ENCODE measurements around the gene LDB2.
A peak's percentile ranks its signal among the peaks of the same experiment; 100 is the strongest.
"Not testable (repeated sequence)": the region's sequence is repeated elsewhere in the genome, so short reads cannot be mapped to it uniquely, and the experiment has no call there.

The LDB2 gene

DNA sequence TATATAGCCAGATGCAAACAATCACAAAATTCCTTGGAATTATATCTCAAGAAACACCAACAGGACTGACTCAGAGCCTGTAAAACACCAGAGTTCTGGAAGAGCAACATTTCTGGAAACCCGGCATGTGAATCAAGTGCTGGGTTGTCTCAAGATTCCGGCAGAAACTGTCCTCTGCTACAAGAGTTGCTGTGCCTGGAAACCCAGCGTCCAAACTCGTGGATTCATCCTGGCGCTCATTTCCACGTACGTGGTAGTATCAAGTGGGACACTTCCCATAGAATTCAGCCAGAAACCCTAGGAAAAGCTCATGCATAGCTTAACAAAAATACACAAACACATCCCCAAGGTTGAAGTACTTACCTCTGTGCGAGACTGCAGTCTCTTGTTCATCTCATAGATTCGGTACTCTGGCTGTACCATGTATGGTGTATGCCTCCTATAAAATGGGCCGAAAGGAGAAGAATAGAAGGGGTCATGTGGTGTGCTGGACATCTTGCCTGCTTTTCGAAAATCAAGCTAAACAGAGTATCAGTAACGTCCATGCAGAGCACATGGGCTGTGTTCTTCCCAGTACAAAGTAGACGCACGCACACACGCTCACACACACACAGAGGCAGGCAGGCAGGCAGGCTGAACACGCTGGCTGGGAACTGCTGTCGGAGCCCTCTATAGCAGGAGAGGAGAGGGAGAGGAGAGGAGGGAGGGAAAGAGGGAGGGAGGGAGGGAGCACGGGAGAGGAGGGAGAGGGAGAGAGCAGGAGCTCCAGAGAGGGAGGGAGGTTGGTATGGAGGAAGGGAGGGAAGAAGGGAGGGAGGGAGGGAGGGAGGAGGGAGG, at the start of gene LDB2:
Gene LDB2 (minus strand): TSS at position 655 of the 837 bp plus-strand sequence.
- DNase-seq (ENCODE audit: low read depth, low spot score): peak; percentile 60

- no peak for DNase-seq (ENCODE audit: low read depth, low spot score)
Measured at GRCh38 chr4:16942491-16942890, 44.0 kb upstream of the LDB2 start.

DNA sequence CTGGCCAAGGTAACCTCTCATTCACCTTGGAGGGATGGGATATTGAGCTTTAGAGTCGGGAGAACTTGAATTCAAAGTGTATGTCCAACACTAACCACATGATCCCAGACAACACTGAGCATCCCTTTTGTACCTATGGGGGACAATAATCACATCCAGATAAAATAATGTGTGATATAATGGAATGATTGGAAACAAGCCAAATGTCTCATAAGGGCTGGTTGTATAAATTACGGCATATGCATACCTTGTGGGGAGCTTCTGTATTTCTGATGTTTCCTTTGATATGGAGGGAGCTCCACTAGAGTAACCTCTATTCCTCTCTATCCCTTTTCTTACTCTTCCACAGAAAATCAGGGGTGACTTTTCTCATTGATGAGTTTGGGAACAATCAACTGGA, 40.7 kb upstream of the LDB2 start:
- no peak for DNase-seq (ENCODE audit: low read depth, low spot score)

DNA sequence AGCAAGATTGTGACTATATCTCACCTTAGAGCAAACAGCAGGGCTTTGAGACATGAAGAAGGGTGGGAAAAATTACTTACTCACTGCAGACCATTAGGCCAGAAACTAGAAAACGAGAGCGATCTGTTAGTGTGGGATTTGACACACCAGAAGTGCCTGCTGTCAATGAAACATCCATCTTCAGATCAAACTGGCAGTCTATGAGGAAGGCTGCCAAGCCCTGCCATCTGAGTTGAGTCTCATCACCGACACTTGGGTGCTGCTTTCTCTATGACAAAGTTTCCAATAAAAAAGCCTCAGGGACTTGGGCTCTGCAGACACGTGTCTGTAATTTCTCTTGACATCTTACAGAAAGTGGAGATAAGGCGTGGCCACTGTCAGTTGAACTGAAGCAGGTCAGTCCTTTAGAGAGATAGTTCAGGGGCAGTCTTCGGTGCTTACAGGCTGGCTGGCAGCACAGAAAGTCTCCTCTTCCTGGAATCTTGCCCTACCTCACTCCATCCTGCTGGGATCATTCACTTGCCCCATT, 40.1 kb upstream of the LDB2 start:
- no peak for DNase-seq (ENCODE audit: low read depth, low spot score)

DNA sequence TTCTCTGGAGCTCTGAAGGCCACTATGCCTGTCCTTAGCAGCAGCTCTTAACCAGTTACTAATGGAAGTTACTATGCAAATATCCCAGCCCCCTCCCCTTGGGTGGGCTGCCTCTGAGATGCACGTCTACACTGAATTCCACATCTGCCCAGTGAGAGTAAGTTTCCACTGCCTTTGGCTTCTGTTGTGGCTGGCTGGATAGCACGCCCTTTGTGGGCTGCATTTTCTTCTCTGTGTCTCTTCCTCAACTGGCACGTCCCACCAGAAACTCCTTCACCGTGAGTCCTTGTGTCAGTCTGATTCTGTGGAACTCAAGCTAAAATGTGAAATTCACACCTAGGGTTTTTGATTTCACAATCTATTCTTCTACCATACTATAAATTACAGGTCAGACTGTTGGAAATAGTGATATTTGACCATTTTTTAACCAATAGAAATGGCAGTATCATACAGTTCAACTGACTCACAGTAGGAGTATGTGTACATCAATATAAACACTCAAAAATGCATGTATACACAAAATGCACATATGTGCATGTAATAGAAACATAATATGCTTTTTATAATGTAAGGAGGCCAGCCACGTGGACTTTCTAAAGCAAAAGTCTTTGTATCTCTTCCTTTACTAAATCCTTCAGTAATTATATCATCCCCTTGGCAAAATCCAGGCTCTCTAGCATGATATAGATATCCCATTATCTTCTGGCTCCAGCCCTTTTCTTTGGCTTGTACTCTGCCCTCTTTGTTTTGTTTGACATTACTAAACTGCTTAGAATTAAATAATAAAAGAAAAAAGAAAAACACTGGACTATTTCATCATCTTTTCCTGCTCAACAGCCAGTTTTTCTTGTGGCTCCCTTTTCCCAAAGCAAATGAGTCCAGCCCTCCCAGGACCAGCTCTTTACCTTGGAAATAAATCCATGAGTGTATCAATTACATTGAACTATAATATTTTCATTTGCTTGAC, 33.2 kb upstream of the LDB2 start:
- no peak for DNase-seq (ENCODE audit: low read depth, low spot score)

DNA sequence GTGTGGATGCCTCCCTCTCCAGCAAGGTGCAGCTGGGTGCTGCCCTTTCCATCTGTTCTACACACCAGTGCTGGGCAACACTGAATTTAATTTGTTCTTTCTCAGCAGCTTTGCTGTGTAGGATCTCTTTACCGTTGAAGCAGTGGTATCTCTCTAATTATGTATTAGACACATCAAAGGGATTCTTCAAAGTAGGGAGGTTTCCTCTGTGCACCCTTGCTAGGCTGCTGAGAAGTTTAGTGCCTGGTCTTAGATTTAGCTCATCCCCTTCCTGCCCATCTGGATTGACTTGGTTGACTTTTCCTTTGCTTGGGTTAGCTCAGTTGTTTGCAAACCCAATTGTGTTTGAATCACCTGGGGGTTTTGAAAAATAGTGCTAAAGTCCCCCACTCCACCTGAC, 27.8 kb upstream of the LDB2 start:
- DNase-seq (ENCODE audit: low read depth, low spot score): no peak

GRCh38 chr4:16918716-16919115, 20.3 kb upstream of the LDB2 start:
- not testable (repeated sequence) for DNase-seq (ENCODE audit: low read depth, low spot score)

DNA sequence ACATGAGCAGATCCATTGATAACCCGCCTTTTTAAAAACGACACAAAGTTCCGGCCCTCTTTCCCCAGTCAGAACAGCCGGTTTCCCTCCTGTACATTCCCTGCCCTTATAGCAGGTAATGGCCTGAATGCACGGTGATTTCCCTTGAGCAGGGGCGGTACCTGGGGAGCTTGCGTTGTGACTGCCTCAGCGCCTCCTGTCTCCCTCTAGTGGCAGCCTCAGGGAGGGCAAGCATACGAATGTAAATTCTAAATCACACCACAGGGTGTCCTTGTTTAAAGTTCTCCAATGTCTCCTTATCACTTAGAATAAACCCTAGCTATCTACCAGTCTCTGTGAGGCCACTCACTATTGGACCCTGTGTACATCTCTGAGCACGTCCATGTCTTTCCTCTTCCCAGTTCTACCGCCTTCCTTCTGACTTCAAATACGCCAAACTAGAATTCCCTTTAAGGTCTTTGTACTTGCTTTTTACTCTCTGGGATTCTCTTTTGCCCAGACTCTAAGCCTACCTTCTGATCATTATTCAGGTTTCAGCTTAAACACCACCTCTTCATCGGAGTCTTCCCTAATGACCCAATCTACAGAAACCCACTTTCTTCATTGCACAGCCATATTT, 18.4 kb upstream of the LDB2 start:
- no peak for DNase-seq (ENCODE audit: low read depth, low spot score)

DNA sequence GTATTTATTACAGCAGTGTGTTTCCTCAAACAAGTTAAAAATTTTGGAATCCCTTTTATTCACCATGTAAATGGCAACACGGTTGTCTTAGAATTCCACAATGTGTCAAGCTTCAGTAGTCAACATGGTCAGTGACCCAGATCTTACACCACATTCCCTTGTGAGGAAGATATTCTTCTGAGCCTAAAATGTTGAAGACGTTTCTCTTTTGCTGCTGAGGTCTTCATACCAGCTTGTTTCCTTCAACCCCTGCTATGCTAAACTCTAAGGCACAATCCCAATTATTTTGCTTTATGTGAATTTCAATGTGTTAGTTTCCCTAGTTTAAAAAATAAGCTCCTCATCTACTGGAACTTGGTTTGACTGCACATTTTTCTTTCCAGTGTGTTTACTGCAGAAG, 17.6 kb upstream of the LDB2 start:
- DNase-seq (ENCODE audit: low read depth, low spot score): no peak

GRCh38 chr4:16914208-16914607, 15.8 kb upstream of the LDB2 start:
- no peak for DNase-seq (ENCODE audit: low read depth, low spot score)

- no peak for DNase-seq (ENCODE audit: low read depth, low spot score)
Measured at GRCh38 chr4:16912896-16913295, 14.5 kb upstream of the LDB2 start.

- no peak for DNase-seq (ENCODE audit: low read depth, low spot score)
Measured at GRCh38 chr4:16909281-16909680, 10.8 kb upstream of the LDB2 start.

- no peak for DNase-seq (ENCODE audit: low read depth, low spot score)
Measured at GRCh38 chr4:16908377-16909021, 10.1 kb upstream of the LDB2 start.

GRCh38 chr4:16900325-16900724, 1.9 kb upstream of the LDB2 start:
- DNase-seq (ENCODE audit: low read depth, low spot score): no peak

DNA sequence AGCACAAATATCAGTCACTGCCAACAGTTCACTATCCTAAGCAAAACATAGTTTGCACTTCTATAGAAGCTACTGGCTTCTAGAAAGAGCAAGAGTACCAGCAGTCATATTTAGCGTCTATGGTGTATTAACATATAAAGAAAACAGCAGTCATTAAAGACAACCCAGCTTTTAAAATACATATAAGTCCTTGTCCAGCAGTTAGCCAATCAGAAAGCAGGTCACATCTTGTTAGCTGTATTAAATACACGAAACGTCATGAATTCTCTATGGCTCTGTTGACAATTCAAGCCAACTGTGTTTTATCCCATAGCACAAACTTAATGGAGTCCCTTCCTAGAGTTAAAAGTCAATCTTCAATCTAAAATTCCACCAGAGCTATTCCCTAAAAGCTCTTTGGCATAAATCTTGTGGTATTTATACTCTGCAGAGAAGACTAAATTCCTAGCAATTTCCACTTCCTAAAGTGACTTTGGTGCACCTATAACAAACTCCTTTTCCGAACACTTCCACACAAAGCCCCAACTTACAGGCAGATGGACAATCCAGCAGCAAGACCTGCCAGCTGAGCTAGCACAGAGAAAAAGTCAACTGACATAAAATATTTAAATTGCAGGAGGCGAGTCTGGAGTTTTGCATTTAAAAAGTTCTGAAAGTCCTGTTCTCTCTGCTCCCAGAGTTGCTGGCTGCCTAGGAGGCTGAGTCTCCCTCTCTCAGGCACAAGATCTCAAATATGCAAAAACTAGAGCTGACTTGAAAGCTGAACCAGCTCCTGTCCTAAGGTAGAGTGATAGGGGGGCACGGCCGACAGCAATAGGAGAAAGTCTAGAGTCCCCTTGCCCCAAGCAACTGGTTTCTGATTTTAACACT, 1.3 kb downstream of the LDB2 start:
- no peak for DNase-seq (ENCODE audit: low read depth, low spot score)

DNA sequence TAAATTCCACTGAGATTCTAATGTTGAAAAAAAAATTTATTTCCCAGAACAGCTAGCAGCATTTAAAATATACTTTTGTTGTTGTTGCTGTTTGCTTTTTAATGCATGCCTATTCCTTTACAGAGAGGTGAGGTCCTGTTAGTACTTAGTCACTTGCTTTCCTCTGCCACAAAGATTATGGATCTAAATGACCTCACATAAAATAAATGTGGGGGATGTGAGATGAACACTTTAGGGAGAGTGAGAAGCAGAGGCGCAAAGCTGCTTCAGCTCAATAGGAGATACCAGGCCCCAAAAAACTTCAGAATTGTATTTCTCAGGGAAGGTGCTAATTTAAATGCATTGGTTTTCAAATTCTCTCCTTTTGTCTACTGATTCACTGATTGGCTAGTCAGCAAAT, 4.0 kb downstream of the LDB2 start:
- DNase-seq (ENCODE audit: low read depth, low spot score): no peak

GRCh38 chr4:16893141-16893651, 5.2 kb downstream of the LDB2 start:
- no peak for DNase-seq (ENCODE audit: low read depth, low spot score)

DNA sequence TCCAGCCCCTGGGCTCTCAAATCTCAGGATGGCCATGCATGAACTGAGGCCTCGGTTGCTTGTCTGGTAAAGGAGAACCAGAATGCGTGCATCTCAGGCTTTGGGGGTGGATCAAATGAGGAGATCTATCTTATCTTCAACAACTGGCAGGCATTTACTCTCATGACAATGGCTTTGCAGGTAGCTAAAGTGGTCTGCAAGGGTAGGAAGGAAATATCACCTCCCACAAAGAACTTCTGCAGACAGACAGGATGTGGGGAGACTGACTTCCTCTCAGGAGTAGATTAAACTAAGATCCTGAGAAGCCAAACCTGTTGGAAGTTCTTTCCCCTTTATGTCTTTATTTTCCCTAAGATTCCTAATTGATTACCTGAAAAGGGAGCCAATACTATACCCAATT, 7.8 kb downstream of the LDB2 start:
- DNase-seq (ENCODE audit: low read depth, low spot score): no peak

GRCh38 chr4:16889945-16890344, 8.5 kb downstream of the LDB2 start:
- no peak for DNase-seq (ENCODE audit: low read depth, low spot score)

GRCh38 chr4:16887887-16888286, 10.6 kb downstream of the LDB2 start:
- no peak for DNase-seq (ENCODE audit: low read depth, low spot score)
